Measurements from ENCODE around the gene STOML1. TPM values are rescaled to one million over a fixed set of nuclear protein-coding genes. Genes with fewer than 3 reads are reported as not detected.

Gene STOML1
- total and polyA plus RNA-seq, 10 of the 15 experiments (the other 5 are each of a cell fraction or from before 2014, with no cell fraction given): 0.14 to 13.6 (median 8.3) TPM

DNA sequence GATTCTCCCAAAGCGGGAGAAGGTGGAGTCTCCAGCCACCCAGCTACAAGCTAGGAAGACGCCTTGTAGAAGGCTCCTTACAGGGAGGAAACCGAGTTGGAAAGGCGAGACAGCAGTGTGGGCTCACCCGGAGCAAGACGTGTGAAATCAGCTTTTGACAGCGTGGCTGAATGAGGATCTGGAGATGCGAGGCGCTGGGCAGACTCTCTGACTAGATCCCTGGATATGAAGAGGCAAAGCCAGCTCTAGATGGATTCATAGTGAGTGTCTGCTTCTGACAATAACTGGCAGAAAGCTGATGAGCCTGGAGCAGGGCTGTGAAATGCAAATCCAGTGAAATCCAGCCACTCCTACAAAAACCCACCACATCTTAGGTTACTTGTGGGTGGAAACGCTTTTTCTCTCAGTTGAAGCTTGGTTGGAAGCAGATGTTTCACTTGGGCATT lies 49.2 kb upstream of the STOML1 start:
- no peaks in the 10 kb centered on the region for H4K20me1 ChIP-seq (ENCODE audit: control insufficient read depth, insufficient read depth)
- ChIA-PET SMC1A (ENCODE audit: uncharacterized antibody, unreplicated experiment) (interaction anchor here (1.8 kb wide), 1 partner anchor 68 kb away, joined by 7 read pairs; no protein-coding TSS in a partner anchor), RAD21 (ENCODE audit: unreplicated experiment) (interaction anchor here (5.5 kb wide), 1 partner anchor 68 kb away, joined by 28 read pairs; no protein-coding TSS in a partner anchor), CTCF (interaction anchor here (0.5 to 5.1 kb wide), 7 partner anchors 7 to 90 kb away, joined by 3 to 30 read pairs (median 4); no protein-coding TSS in a partner anchor), POLR2A (no interaction called here)
- ATAC-seq: no peak
- H3K9me3 ChIP-seq (replicated peaks; ENCODE audit: control insufficient read depth, insufficient read depth, low read length): no peaks in the 10 kb centered on the region
- no peak for FAIRE-seq
- WGBS (ENCODE audit: insufficient coverage, insufficient replicate concordance, low lambda C conversion rate, missing lambda C conversion rate): 99% methylated on average over 10 of the region's 10 CpGs
- no peak overlapping the region for H2AFZ ChIP-seq (ENCODE audit: control insufficient read depth, low read depth, low read length)
- no peak overlapping the region for H3K4me2 ChIP-seq (ENCODE audit: control insufficient read depth, insufficient read depth)
- in situ Hi-C loops (cut with MboI) (no loop called here), intact Hi-C loops (cut with micrococcal nuclease; ENCODE audit: unreplicated experiment) (no loop called here)
- H3K4me3 ChIP-seq: no peak overlapping the region
- DNase-seq (ENCODE audit: low read depth, low spot score): no peak
- no peaks in the 10 kb centered on the region for H3K79me2 ChIP-seq (ENCODE audit: control insufficient read depth, insufficient read depth, low read length)
- no peaks in the 10 kb centered on the region for H3K27me3 ChIP-seq (replicated peaks in 1 of 2; ENCODE audit: control insufficient read depth in 2 of 2, insufficient read depth in 2 of 2, low read length in 1 of 2)
- no peaks in the 10 kb centered on the region for H3K4me1 ChIP-seq (ENCODE audit: control insufficient read depth, insufficient read depth, low read length)
- H3K36me3 ChIP-seq (ENCODE audit: control insufficient read depth in 2 of 2, insufficient read depth in 2 of 2, low read length in 1 of 2): peaks cover 3 to 11% of the 10 kb centered on the region in 2 experiments
- no peak overlapping the region for H3K27ac ChIP-seq (ENCODE audit: control insufficient read depth, insufficient read depth)
- no peak overlapping the region for H3K9ac ChIP-seq (ENCODE audit: control insufficient read depth, insufficient read depth, low read length)
- BruUV-seq (replicated peaks): no TSS peak
- TF ChIP-seq TCF3 (IDR thresholded peaks at IDR 0.05; ENCODE audit: borderline replicate concordance, insufficient read depth, low read depth, low read length): no peak
- TF ChIP-seq, protein P1, sequence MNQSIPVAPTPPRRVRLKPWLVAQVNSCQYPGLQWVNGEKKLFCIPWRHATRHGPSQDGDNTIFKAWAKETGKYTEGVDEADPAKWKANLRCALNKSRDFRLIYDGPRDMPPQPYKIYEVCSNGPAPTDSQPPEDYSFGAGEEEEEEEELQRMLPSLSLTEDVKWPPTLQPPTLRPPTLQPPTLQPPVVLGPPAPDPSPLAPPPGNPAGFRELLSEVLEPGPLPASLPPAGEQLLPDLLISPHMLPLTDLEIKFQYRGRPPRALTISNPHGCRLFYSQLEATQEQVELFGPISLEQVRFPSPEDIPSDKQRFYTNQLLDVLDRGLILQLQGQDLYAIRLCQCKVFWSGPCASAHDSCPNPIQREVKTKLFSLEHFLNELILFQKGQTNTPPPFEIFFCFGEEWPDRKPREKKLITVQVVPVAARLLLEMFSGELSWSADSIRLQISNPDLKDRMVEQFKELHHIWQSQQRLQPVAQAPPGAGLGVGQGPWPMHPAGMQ (IDR thresholded peaks at IDR 0.05; ENCODE audit: borderline replicate concordance): no peak
- TF ChIP-seq NFYA (IDR thresholded peaks at IDR 0.05; ENCODE audit: borderline replicate concordance, low read depth, low read length): no peak
- TF ChIP-seq ATF7 (IDR thresholded peaks at IDR 0.05; ENCODE audit: low read depth): no peak
- TF ChIP-seq ZBED1 (IDR thresholded peaks at IDR 0.05; ENCODE audit: borderline replicate concordance): no peak
- no peak for TF ChIP-seq ZBTB4 (CRISPR knock-in tag; IDR thresholded peaks at IDR 0.05)
- TF ChIP-seq PAX8 (IDR thresholded peaks at IDR 0.05): no peak
- no peak for TF ChIP-seq NR2C2 (IDR thresholded peaks at IDR 0.05; ENCODE audit: borderline replicate concordance, control insufficient read depth, insufficient read length, low read depth)
- no peak for TF ChIP-seq RBBP5 (conservative IDR thresholded peaks at IDR 0.05)
- TF ChIP-seq, protein P2, sequence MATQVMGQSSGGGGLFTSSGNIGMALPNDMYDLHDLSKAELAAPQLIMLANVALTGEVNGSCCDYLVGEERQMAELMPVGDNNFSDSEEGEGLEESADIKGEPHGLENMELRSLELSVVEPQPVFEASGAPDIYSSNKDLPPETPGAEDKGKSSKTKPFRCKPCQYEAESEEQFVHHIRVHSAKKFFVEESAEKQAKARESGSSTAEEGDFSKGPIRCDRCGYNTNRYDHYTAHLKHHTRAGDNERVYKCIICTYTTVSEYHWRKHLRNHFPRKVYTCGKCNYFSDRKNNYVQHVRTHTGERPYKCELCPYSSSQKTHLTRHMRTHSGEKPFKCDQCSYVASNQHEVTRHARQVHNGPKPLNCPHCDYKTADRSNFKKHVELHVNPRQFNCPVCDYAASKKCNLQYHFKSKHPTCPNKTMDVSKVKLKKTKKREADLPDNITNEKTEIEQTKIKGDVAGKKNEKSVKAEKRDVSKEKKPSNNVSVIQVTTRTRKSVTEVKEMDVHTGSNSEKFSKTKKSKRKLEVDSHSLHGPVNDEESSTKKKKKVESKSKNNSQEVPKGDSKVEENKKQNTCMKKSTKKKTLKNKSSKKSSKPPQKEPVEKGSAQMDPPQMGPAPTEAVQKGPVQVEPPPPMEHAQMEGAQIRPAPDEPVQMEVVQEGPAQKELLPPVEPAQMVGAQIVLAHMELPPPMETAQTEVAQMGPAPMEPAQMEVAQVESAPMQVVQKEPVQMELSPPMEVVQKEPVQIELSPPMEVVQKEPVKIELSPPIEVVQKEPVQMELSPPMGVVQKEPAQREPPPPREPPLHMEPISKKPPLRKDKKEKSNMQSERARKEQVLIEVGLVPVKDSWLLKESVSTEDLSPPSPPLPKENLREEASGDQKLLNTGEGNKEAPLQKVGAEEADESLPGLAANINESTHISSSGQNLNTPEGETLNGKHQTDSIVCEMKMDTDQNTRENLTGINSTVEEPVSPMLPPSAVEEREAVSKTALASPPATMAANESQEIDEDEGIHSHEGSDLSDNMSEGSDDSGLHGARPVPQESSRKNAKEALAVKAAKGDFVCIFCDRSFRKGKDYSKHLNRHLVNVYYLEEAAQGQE (IDR thresholded peaks at IDR 0.05; ENCODE audit: low read depth, low read length): no peak
- no peak for TF ChIP-seq CBX5 (IDR thresholded peaks at IDR 0.05; ENCODE audit: low read depth)
- TF ChIP-seq NR2F1 (conservative IDR thresholded peaks at IDR 0.05): no peak
- no peak for TF ChIP-seq SUPT20H (IDR thresholded peaks at IDR 0.05; ENCODE audit: borderline replicate concordance, control insufficient read depth, low read depth, low read length)
- no peak for TF ChIP-seq E2F4 (IDR thresholded peaks at IDR 0.05; ENCODE audit: low read depth, low read length)
- no peak for TF ChIP-seq RAD21 (IDR thresholded peaks at IDR 0.05; ENCODE audit: insufficient read depth, low read depth, low read length)
